IgD-negative memory B cell (primary cell): ENCODE results near the gene PTPRA. TPM values are rescaled to one million over a fixed set of nuclear protein-coding genes. Genes with fewer than 3 reads are reported as not detected.
"Not testable (repeated sequence)": the region's sequence is repeated elsewhere in the genome, so short reads cannot be mapped to it uniquely, and the experiment has no call there.

Experiments
- H3K27ac Mint-ChIP-seq, 3 donors: one replicate each; pipeline ENCODE4 v1.8.0; 2020 to 2022; ENCODE audit warnings: mild to moderate bottlenecking in 3 of 3, mixed read lengths in 3 of 3, moderate library complexity in 1 of 3
- H3K27me3 Mint-ChIP-seq: one replicate; pipeline ENCODE4 v1.8.0; 2021; ENCODE audit warnings: mixed read lengths
- H3K36me3 Mint-ChIP-seq: one replicate; pipeline ENCODE4 v1.8.0; 2020; ENCODE audit warnings: mild to moderate bottlenecking, mixed read lengths
- H3K4me1 Mint-ChIP-seq, 3 donors: one replicate each; pipeline ENCODE4 v1.8.0; 2020 to 2022; ENCODE audit warnings: mixed read lengths in 3 of 3, mild to moderate bottlenecking in 1 of 3
- H3K4me3 Mint-ChIP-seq, 4 donors: one replicate each; pipeline ENCODE4 v1.8.0; 2020 to 2022; ENCODE audit warnings: mild to moderate bottlenecking in 4 of 4, mixed read lengths in 4 of 4, moderate library complexity in 3 of 4
- H3K9me3 Mint-ChIP-seq, 3 donors: one replicate each; pipeline ENCODE4 v1.8.0; 2020 to 2021; ENCODE audit warnings: mixed read lengths in 3 of 3, mild to moderate bottlenecking in 1 of 3
- polyA plus RNA-seq: library from polyadenylated mRNA; unstranded; fragments of 300-500 nt; fragmentation: Illumina TruSeq; gene quantifications from one replicate; pipeline ENCODE4 v1.2.3, GENCODE V29; 2021

The PTPRA gene
- polyA plus RNA-seq, 1 donor from 2014 or later, result 22.1 TPM

GRCh38 chr20:3051385-3052019 lies 178.2 kb downstream of the PTPRA start:
- no peaks in the 10 kb centered on the region for H3K9me3 Mint-ChIP-seq
- no peaks in the 10 kb centered on the region for H3K36me3 Mint-ChIP-seq
- peaks cover 6 to 10% (median 7%) of the 10 kb centered on the region in 3 donors for H3K4me1 Mint-ChIP-seq
- no peak overlapping the region for H3K4me3 Mint-ChIP-seq
- peak overlapping the region in 1 of 3 donors; percentile 45 for H3K27ac Mint-ChIP-seq
- no peaks in the 10 kb centered on the region for H3K27me3 Mint-ChIP-seq

- H3K27ac Mint-ChIP-seq, result peak overlapping the region in 1 of 3 donors; percentile 83
- H3K9me3 Mint-ChIP-seq, result no peaks in the 10 kb centered on the region
- H3K4me1 Mint-ChIP-seq, result peaks cover 0 to 1% (median 0%) of the 10 kb centered on the region in 3 donors
- no peak overlapping the region for H3K4me3 Mint-ChIP-seq
- no peaks in the 10 kb centered on the region for H3K27me3 Mint-ChIP-seq
- peaks cover 1% of the 10 kb centered on the region for H3K36me3 Mint-ChIP-seq
Observed at GRCh38 chr20:3059489-3059888, 186.2 kb downstream of the PTPRA start.

- not testable (repeated sequence) for H3K27ac Mint-ChIP-seq, H3K4me3 Mint-ChIP-seq
Observed at GRCh38 chr20:3064119-3064518, 190.8 kb downstream of the PTPRA start.

GRCh38 chr20:3067139-3068014 lies 194.1 kb downstream of the PTPRA start:
- H3K9me3 Mint-ChIP-seq, result no peaks in the 10 kb centered on the region
- peaks cover 5% of the 10 kb centered on the region for H3K36me3 Mint-ChIP-seq
- H3K27me3 Mint-ChIP-seq, result peaks cover 2% of the 10 kb centered on the region
- peaks cover 11 to 28% (median 21%) of the 10 kb centered on the region in 3 donors for H3K4me1 Mint-ChIP-seq
- peak overlapping the region; percentile 25 to 73 (median 43) for H3K27ac Mint-ChIP-seq
- H3K4me3 Mint-ChIP-seq, result peak overlapping the region in 2 of 4 donors; percentile 33 to 87

More at GRCh38 chr20:3064119-3064518, 190.8 kb downstream of the PTPRA start:
- H3K36me3 Mint-ChIP-seq, H3K27me3 Mint-ChIP-seq, H3K9me3 Mint-ChIP-seq: not testable (repeated sequence)
- peaks cover 5 to 22% (median 17%) of the 10 kb centered on the region in 3 donors for H3K4me1 Mint-ChIP-seq

GRCh38 chr20:3068075-3068474 lies 194.8 kb downstream of the PTPRA start:
- peak overlapping the region; percentile 23 to 43 (median 25) for H3K27ac Mint-ChIP-seq
- H3K9me3 Mint-ChIP-seq, result peaks cover 0 to 1% (median 0%) of the 10 kb centered on the region in 3 donors
- H3K27me3 Mint-ChIP-seq, result peaks cover 4% of the 10 kb centered on the region
- H3K4me3 Mint-ChIP-seq, result peak overlapping the region in 2 of 4 donors; percentile 33 to 87
- peaks cover 11 to 32% (median 22%) of the 10 kb centered on the region in 3 donors for H3K4me1 Mint-ChIP-seq
- H3K36me3 Mint-ChIP-seq, result peaks cover 5% of the 10 kb centered on the region

- H3K9me3 Mint-ChIP-seq, result peaks cover 0 to 1% (median 0%) of the 10 kb centered on the region in 3 donors
- H3K4me1 Mint-ChIP-seq, result peaks cover 13 to 32% (median 22%) of the 10 kb centered on the region in 3 donors
- H3K27me3 Mint-ChIP-seq, result peaks cover 4% of the 10 kb centered on the region
- peak overlapping the region in 3 of 4 donors; percentile 45 to 72 (median 54) for H3K4me3 Mint-ChIP-seq
- peaks cover 5% of the 10 kb centered on the region for H3K36me3 Mint-ChIP-seq
- H3K27ac Mint-ChIP-seq, result peak overlapping the region in 1 of 3 donors; percentile 9
Observed at GRCh38 chr20:3068986-3069900, 196.0 kb downstream of the PTPRA start.

- Mint-ChIP-seq H3K4me3 (peak overlapping the region; percentile 54 to 91 (median 75)), H3K9me3 (peaks cover 0 to 1% (median 0%) of the 10 kb centered on the region in 3 donors)
Observed at GRCh38 chr20:3070725-3071124, 197.4 kb downstream of the PTPRA start.

GRCh38 chr20:3071266-3071609 lies 198.0 kb downstream of the PTPRA start:
- Mint-ChIP-seq H3K4me1 (peaks cover 16 to 24% (median 21%) of the 10 kb centered on the region in 3 donors), H3K27ac (peak overlapping the region in 2 of 3 donors; percentile 30 to 82), H3K4me3 (peak overlapping the region; percentile 54 to 91 (median 75))

More at GRCh38 chr20:3070725-3071124, 197.4 kb downstream of the PTPRA start:
- H3K27me3 Mint-ChIP-seq, result peaks cover 10% of the 10 kb centered on the region
- H3K4me1 Mint-ChIP-seq, result peaks cover 16 to 26% (median 21%) of the 10 kb centered on the region in 3 donors
- H3K27ac Mint-ChIP-seq, result peak overlapping the region in 1 of 3 donors; percentile 30
- H3K36me3 Mint-ChIP-seq, result peaks cover 5% of the 10 kb centered on the region

GRCh38 chr20:3071610-3072529 lies 198.6 kb downstream of the PTPRA start, which contains the start of gene OXT:
Gene OXT, plus strand, starts transcription at chr20:3071620. Its CDS starts 36 bp downstream, at chr20:3071656.
- peak within 1 kb of the TSS; percentile 76 to 91 (median 86) for H3K4me3 Mint-ChIP-seq
- H3K27ac Mint-ChIP-seq, result peak within 1 kb of the TSS; percentile 30 to 82 (median 71)
- peaks cover 16 to 24% (median 21%) of the 10 kb centered on the region in 3 donors for H3K4me1 Mint-ChIP-seq
- H3K27me3 Mint-ChIP-seq, result peaks cover 15% of the 10 kb centered on the region
- H3K36me3 Mint-ChIP-seq, result peaks cover 2% of the 10 kb centered on the region
- H3K9me3 Mint-ChIP-seq, result peaks cover 0 to 1% (median 0%) of the 10 kb centered on the region in 3 donors

More at GRCh38 chr20:3071266-3071609, 198.0 kb downstream of the PTPRA start:
- H3K27me3 Mint-ChIP-seq, result peaks cover 12% of the 10 kb centered on the region
- H3K36me3 Mint-ChIP-seq, result peaks cover 5% of the 10 kb centered on the region
- H3K9me3 Mint-ChIP-seq, result peaks cover 0 to 1% (median 0%) of the 10 kb centered on the region in 3 donors

GRCh38 chr20:3072530-3073250 lies 199.4 kb downstream of the PTPRA start:
- Mint-ChIP-seq H3K4me1 (peaks cover 16 to 22% (median 21%) of the 10 kb centered on the region in 3 donors), H3K4me3 (peak overlapping the region; percentile 76 to 91 (median 86)), H3K36me3 (peaks cover 2% of the 10 kb centered on the region), H3K27ac (peak overlapping the region in 1 of 3 donors; percentile 71), H3K9me3 (peaks cover 0 to 1% (median 0%) of the 10 kb centered on the region in 3 donors), H3K27me3 (peaks cover 18% of the 10 kb centered on the region)

GRCh38 chr20:3073251-3073643 lies 200.0 kb downstream of the PTPRA start:
- peak overlapping the region in 1 of 4 donors; percentile 39 for H3K4me3 Mint-ChIP-seq
- peaks cover 23% of the 10 kb centered on the region for H3K27me3 Mint-ChIP-seq
- H3K27ac Mint-ChIP-seq, result peak overlapping the region in 1 of 3 donors; percentile 31
- not testable (repeated sequence) for H3K36me3 Mint-ChIP-seq, H3K9me3 Mint-ChIP-seq
- peaks cover 15 to 21% (median 19%) of the 10 kb centered on the region in 3 donors for H3K4me1 Mint-ChIP-seq

GRCh38 chr20:3074812-3075211 lies 201.5 kb downstream of the PTPRA start:
- peaks cover 10 to 16% (median 13%) of the 10 kb centered on the region in 3 donors for H3K4me1 Mint-ChIP-seq
- H3K27ac Mint-ChIP-seq, result peak overlapping the region in 1 of 3 donors; percentile 49
- peaks cover 32% of the 10 kb centered on the region for H3K27me3 Mint-ChIP-seq
- H3K36me3 Mint-ChIP-seq, result no peaks in the 10 kb centered on the region
- peaks cover 0 to 1% (median 0%) of the 10 kb centered on the region in 3 donors for H3K9me3 Mint-ChIP-seq
- peak overlapping the region in 1 of 4 donors; percentile 67 for H3K4me3 Mint-ChIP-seq
